Smooth muscle cell of the brain vasculature (primary cell): ENCODE measurements around the gene PTPN14.
A peak's percentile ranks its signal among the peaks of the same experiment; 100 is the strongest.
"Not testable (repeated sequence)": the region's sequence is repeated elsewhere in the genome, so short reads cannot be mapped to it uniquely, and the experiment has no call there.

ENCODE experiments used
- DNase-seq: peaks from one replicate; pipeline ENCODE4 v3.0.0-alpha.2; 2012; ENCODE audit warnings: low read depth, low spot score

PTPN14 gene

GRCh38 chr1:214541693-214542092, 9.7 kb downstream of the PTPN14 start:
- no peak for DNase-seq

- no peak for DNase-seq
Measured at GRCh38 chr1:214541206-214541605, 10.2 kb downstream of the PTPN14 start.

- no peak for DNase-seq
Measured at GRCh38 chr1:214540324-214540723, 11.1 kb downstream of the PTPN14 start.

- no peak for DNase-seq
Measured at GRCh38 chr1:214538496-214538895, 12.9 kb downstream of the PTPN14 start.

GRCh38 chr1:214537872-214538473, 13.4 kb downstream of the PTPN14 start:
- no peak for DNase-seq

- no peak for DNase-seq
Measured at GRCh38 chr1:214537219-214537618, 14.2 kb downstream of the PTPN14 start.

- DNase-seq, result no peak
Measured at GRCh38 chr1:214532070-214532469, 19.3 kb downstream of the PTPN14 start.

- DNase-seq, result no peak
Measured at GRCh38 chr1:214525535-214526019, 25.8 kb downstream of the PTPN14 start.

- no peak for DNase-seq
Measured at GRCh38 chr1:214524824-214525223, 26.6 kb downstream of the PTPN14 start.

- DNase-seq, result no peak
Measured at GRCh38 chr1:214523124-214523824, 28.1 kb downstream of the PTPN14 start.

- not testable (repeated sequence) for DNase-seq
Measured at GRCh38 chr1:214521458-214521857, 29.9 kb downstream of the PTPN14 start.

- DNase-seq, result no peak
Measured at GRCh38 chr1:214520544-214521165, 30.7 kb downstream of the PTPN14 start.

GRCh38 chr1:214518361-214518760, 33.0 kb downstream of the PTPN14 start:
- no peak for DNase-seq

GRCh38 chr1:214516434-214517326, 34.7 kb downstream of the PTPN14 start:
- DNase-seq, result peak; percentile 31

GRCh38 chr1:214515544-214516433, 35.6 kb downstream of the PTPN14 start:
- DNase-seq, result no peak

GRCh38 chr1:214514819-214515383, 36.5 kb downstream of the PTPN14 start:
- no peak for DNase-seq

GRCh38 chr1:214514032-214514818, 37.2 kb downstream of the PTPN14 start:
- peak; percentile 50 for DNase-seq

GRCh38 chr1:214513394-214513793, 38.0 kb downstream of the PTPN14 start:
- DNase-seq, result no peak

GRCh38 chr1:214511639-214511998, 39.8 kb downstream of the PTPN14 start:
- DNase-seq, result no peak
